Gastroesophageal sphincter (tissue), 4 donors: ENCODE results near the gene NLRP1. TPM values are rescaled to one million over a fixed set of nuclear protein-coding genes. Genes with fewer than 3 reads are reported as not detected.

Experiments
- ATAC-seq: fragments of 150-250 bp; one replicate; pipeline ENCODE4 v1.9.1; 2016; ENCODE audit warnings: mild to moderate bottlenecking, moderate library complexity
- H3K27ac ChIP-seq, 4 donors: fragments of 200-600 bp; sonication (generic) in 3 of 4; 1 replicate in 3 of 4; 2 replicates in 1 of 4; pipeline ENCODE4 v1.5.1; 2016 to 2019
- H3K27me3 ChIP-seq: fragments of 200-600 bp; sonication (generic); one replicate; pipeline ENCODE4 v1.5.1; 2019
- H3K36me3 ChIP-seq, 2 donors: fragments of 200-600 bp; sonication (generic); one replicate each; pipeline ENCODE4 v1.5.1; 2019; ENCODE audit warnings: control low read depth in 1 of 2
- H3K4me1 ChIP-seq, 3 donors: fragments of 200-600 bp; sonication (generic); 1 replicate in 2 of 3; 2 replicates in 1 of 3; pipeline ENCODE4 v1.5.1; 2016 to 2019; ENCODE audit warnings: control low read depth in 2 of 3
- H3K4me3 ChIP-seq, 2 donors: fragments of 200-600 bp; sonication (generic); one replicate each; pipeline ENCODE4 v1.5.1; 2019; ENCODE audit warnings: mild to moderate bottlenecking in 1 of 2, moderate library complexity in 1 of 2
- H3K9me3 ChIP-seq, 3 donors: fragments of 200-600 bp; sonication (generic); one replicate each; pipeline ENCODE4 v1.5.1; 2017 to 2019; ENCODE audit warnings: control low read depth in 2 of 3
- CTCF ChIP-seq, 4 experiments: fragments of 200-600 bp in 2 of 4; fragments of 450-650 bp in 2 of 4; sonication (generic) in 1 of 4; IDR thresholded peaks; one replicate each; pipeline ENCODE4 v1.5.1; 2017 to 2019; ENCODE audit warnings: antibody characterized with exemption in 4 of 4, mild to moderate bottlenecking in 2 of 4, moderate library complexity in 2 of 4
- EP300 ChIP-seq: sonication (generic); formaldehyde crosslinking; IDR thresholded peaks from one replicate; pipeline ENCODE4 v1.6.1; 2017; ENCODE audit warnings: antibody characterized with exemption, mild to moderate bottlenecking
- POLR2A ChIP-seq, 2 donors: fragments of 450-650 bp; IDR thresholded peaks; one replicate each; pipeline ENCODE4 v1.6.1; 2017; ENCODE audit warnings: antibody characterized with exemption in 2 of 2, mild to moderate bottlenecking in 2 of 2, moderate library complexity in 1 of 2
- POLR2AphosphoS5 ChIP-seq: sonication (generic); formaldehyde crosslinking; IDR thresholded peaks from one replicate; pipeline ENCODE4 v1.6.1; 2017; ENCODE audit warnings: antibody characterized with exemption
- WGBS, 2 donors: methylation state at CpG; one replicate each; pipeline ENCODE4 v1.1.5; 2018; ENCODE audit warnings: low coverage in 1 of 2; 5-methylcytosine and 5-hydroxymethylcytosine counted together
- total RNA-seq, 4 donors: library from RNA; depleted of rRNA; stranded (reverse); fragments of >200 nt; gene quantifications; one replicate each; pipeline ENCODE4 v1.1.0, GENCODE V29; 2016

The NLRP1 gene
- total RNA-seq, 4 donors from 2014 or later: 8.2 to 26.0 (median 19.6) TPM

DNA sequence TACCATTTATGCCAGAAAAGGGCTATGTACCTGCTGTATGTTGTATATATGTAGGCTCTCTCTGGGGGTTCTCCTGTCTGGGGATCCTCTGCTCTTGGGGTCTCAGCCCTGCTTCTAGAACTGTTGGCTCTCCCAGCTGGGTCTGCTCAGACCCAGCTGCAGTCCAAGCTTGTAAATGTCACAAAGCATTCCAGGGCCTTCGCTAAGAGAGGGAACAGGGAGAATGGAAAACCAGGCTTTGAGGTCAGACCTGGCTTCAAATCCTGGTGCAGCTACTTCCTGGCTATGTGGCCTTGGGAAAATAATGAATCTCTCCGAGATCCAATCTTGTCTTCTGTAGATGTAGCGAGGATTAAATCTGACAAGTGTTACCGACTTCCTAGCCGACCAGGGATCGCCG is 44.0 kb downstream of the NLRP1 start:
- ATAC-seq: no peak
- no peak for TF ChIP-seq POLR2AphosphoS5
- TF ChIP-seq CTCF (IDR thresholded peaks at IDR 0.05): no peak
- no peak for TF ChIP-seq EP300
- TF ChIP-seq POLR2A (IDR thresholded peaks at IDR 0.05): no peak
- WGBS, 2 donors: 66 to 67% methylated on average over 2 of the region's 7 CpGs

GRCh38 chr17:5539286-5539685 is 45.0 kb downstream of the NLRP1 start:
- WGBS, 2 donors: no CpG with 5 or more reads among the region's 8 CpGs
- H3K9me3 ChIP-seq: no peaks in the 10 kb centered on the region
- H3K4me3 ChIP-seq: no peak overlapping the region
- no peak overlapping the region for H3K27ac ChIP-seq
- no peaks in the 10 kb centered on the region for H3K27me3 ChIP-seq
- peaks cover 0 to 34% of the 10 kb centered on the region in 2 donors for H3K36me3 ChIP-seq
- ATAC-seq: no peak
- no peaks in the 10 kb centered on the region for H3K4me1 ChIP-seq
- TF ChIP-seq POLR2AphosphoS5 (no peak), CTCF (IDR thresholded peaks at IDR 0.05) (no peak), EP300 (no peak), POLR2A (IDR thresholded peaks at IDR 0.05) (no peak)

More for the DNA sequence above, 44.0 kb downstream of the NLRP1 start:
- H3K27ac ChIP-seq: no peak overlapping the region
- H3K27me3 ChIP-seq: no peaks in the 10 kb centered on the region
- no peaks in the 10 kb centered on the region for H3K4me1 ChIP-seq
- H3K4me3 ChIP-seq: no peak overlapping the region
- H3K36me3 ChIP-seq: peaks cover 0 to 32% of the 10 kb centered on the region in 2 donors
- no peaks in the 10 kb centered on the region for H3K9me3 ChIP-seq

GRCh38 chr17:5536866-5537650 is 47.3 kb downstream of the NLRP1 start:
- peaks cover 0 to 35% of the 10 kb centered on the region in 2 donors for H3K36me3 ChIP-seq
- ATAC-seq: no peak
- WGBS, 2 donors: 41% methylated on average over 4 of the region's 11 CpGs; no CpG with 5 or more reads in 1 of the 2 donors

GRCh38 chr17:5535436-5535835 is 48.9 kb downstream of the NLRP1 start:
- H3K36me3 ChIP-seq: peaks cover 0 to 33% of the 10 kb centered on the region in 2 donors
- WGBS, 2 donors: 100% methylated on average over 2 of the region's 2 CpGs; no CpG with 5 or more reads in 1 of the 2 donors
- ATAC-seq: no peak

More at GRCh38 chr17:5536866-5537650, 47.3 kb downstream of the NLRP1 start:
- TF ChIP-seq POLR2A (IDR thresholded peaks at IDR 0.05) (no peak), POLR2AphosphoS5 (no peak), EP300 (no peak), CTCF (IDR thresholded peaks at IDR 0.05) (no peak)
- no peaks in the 10 kb centered on the region for H3K27me3 ChIP-seq
- H3K9me3 ChIP-seq: no peaks in the 10 kb centered on the region
- no peak overlapping the region for H3K27ac ChIP-seq
- H3K4me3 ChIP-seq: no peak overlapping the region
- H3K4me1 ChIP-seq: no peaks in the 10 kb centered on the region

More at GRCh38 chr17:5535436-5535835, 48.9 kb downstream of the NLRP1 start:
- Histone ChIP-seq H3K4me1 (no peaks in the 10 kb centered on the region), H3K9me3 (no peaks in the 10 kb centered on the region), H3K4me3 (no peak overlapping the region), H3K27ac (no peak overlapping the region), H3K27me3 (no peaks in the 10 kb centered on the region)
- TF ChIP-seq CTCF (IDR thresholded peaks at IDR 0.05) (no peak), EP300 (no peak), POLR2A (IDR thresholded peaks at IDR 0.05) (no peak), POLR2AphosphoS5 (no peak)
